ENCODE data around the gene EMP3.
A peak's percentile ranks its signal among the peaks of the same experiment; 100 is the strongest.
"Not testable (repeated sequence)": the region's sequence is repeated elsewhere in the genome, so short reads cannot be mapped to it uniquely, and the experiment has no call there.

The EMP3 gene

DNA sequence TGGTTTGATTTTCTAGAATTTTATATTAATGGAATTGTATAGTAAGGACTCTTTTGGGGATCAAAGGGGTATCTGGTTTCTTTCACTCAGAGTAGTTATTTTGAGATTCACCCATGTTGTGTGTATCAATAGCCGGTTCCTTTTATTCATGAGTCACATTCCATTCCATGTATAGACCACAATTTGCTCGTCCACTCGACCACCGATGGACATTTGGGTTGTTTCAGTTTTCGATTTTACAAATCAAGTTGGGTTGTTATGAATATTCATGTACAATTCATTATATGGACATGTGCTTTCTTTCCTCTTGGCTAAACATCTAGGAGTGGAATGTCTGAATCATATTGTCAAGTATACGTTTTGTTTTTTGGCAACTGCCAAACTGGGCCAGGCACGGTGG, 9.6 kb upstream of the EMP3 start:
- H3K4me1 ChIP-seq (ENCODE audit: low read length), result peaks cover 7% of the 10 kb centered on the region
- no peaks in the 10 kb centered on the region for H3K79me2 ChIP-seq (ENCODE audit: low read length)
- H3K9me3 ChIP-seq (ENCODE audit: insufficient read depth, low read length), result no peaks in the 10 kb centered on the region
- TF ChIP-seq, protein P1, sequence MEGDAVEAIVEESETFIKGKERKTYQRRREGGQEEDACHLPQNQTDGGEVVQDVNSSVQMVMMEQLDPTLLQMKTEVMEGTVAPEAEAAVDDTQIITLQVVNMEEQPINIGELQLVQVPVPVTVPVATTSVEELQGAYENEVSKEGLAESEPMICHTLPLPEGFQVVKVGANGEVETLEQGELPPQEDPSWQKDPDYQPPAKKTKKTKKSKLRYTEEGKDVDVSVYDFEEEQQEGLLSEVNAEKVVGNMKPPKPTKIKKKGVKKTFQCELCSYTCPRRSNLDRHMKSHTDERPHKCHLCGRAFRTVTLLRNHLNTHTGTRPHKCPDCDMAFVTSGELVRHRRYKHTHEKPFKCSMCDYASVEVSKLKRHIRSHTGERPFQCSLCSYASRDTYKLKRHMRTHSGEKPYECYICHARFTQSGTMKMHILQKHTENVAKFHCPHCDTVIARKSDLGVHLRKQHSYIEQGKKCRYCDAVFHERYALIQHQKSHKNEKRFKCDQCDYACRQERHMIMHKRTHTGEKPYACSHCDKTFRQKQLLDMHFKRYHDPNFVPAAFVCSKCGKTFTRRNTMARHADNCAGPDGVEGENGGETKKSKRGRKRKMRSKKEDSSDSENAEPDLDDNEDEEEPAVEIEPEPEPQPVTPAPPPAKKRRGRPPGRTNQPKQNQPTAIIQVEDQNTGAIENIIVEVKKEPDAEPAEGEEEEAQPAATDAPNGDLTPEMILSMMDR (IDR thresholded peaks at IDR 0.05; ENCODE audit: low read depth, low read length), result no peak
- no peak for TF ChIP-seq EZH2phosphoT487 (IDR thresholded peaks at IDR 0.05; ENCODE audit: low read depth)
- H2AFZ ChIP-seq (ENCODE audit: low read depth, low read length), result no peak overlapping the region
- H3K9ac ChIP-seq (ENCODE audit: low read length), result no peak overlapping the region
- 0 out of 2 replicates have a peak, but pooled peaks cover 2% of the 10 kb centered on the region for H3K27me3 ChIP-seq (ENCODE audit: low read depth, low read length)
- H4K20me1 ChIP-seq (ENCODE audit: insufficient read depth, low read length), result no peaks in the 10 kb centered on the region
- no peak overlapping the region for H3K27ac ChIP-seq (ENCODE audit: low read length)
- no peaks in the 10 kb centered on the region for H3K36me3 ChIP-seq (replicated peaks; ENCODE audit: low read depth, low read length)
- H3K4me3 ChIP-seq (ENCODE audit: low read length), result no peak overlapping the region
- no peak overlapping the region for H3K4me2 ChIP-seq (ENCODE audit: low read length)

- H3K9ac ChIP-seq (ENCODE audit: low read length); H2AFZ ChIP-seq (ENCODE audit: low read depth, low read length); H3K27me3 ChIP-seq (ENCODE audit: low read depth, low read length); H3K4me3 ChIP-seq (ENCODE audit: low read length); H3K4me2 ChIP-seq (ENCODE audit: low read length); H3K36me3 ChIP-seq (replicated peaks; ENCODE audit: low read depth, low read length); H4K20me1 ChIP-seq (ENCODE audit: insufficient read depth, low read length); H3K27ac ChIP-seq (ENCODE audit: low read length); H3K9me3 ChIP-seq (ENCODE audit: insufficient read depth, low read length); H3K79me2 ChIP-seq (ENCODE audit: low read length): not testable (repeated sequence)
- H3K4me1 ChIP-seq (ENCODE audit: low read length), result peaks cover 21% of the 10 kb centered on the region
These were observed 7.7 kb upstream of the EMP3 start for GRCh38 chr19:48317708-48317960.

DNA sequence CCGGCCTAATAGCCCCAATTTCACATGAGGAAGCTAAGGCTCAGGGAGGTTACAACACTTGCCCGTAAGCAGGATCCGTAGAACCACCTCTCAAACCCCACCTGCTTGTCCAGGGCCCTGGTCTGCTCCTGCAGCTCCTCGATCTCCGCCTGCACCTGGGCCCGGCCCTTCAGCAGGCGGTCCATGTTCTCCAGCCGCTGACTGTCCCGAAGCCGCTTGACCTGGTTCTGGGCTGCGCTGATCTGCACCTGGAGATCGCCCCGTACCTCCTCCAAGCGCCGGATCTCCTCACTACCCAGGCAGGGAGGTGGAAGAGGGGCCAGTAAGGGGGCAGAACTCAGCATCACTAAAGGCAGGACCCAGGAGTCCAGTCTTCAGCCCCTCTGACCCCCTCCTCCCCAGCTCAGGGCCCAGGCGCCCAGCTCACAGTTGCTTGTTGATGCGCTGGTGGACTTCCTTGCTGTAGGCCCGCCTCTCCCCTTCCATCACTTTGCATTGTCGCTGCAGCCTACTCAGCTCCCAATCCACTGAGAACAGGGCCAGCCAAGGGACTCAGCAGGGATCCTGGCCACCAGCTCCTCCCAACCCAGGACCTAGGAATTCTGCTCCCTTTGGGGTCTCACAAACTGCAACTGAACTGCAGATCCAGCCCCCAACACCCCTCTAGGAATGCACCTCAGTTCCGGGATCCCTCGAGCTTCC, 6.9 kb upstream of the EMP3 start:
- Histone ChIP-seq H3K36me3 (replicated peaks; ENCODE audit: low read depth, low read length) (no peaks in the 10 kb centered on the region), H3K27me3 (ENCODE audit: low read depth, low read length) (0 out of 2 replicates have a peak, but pooled peaks cover 2% of the 10 kb centered on the region), H3K4me2 (ENCODE audit: low read length) (no peak overlapping the region), H3K4me3 (ENCODE audit: low read length) (no peak overlapping the region), H3K27ac (ENCODE audit: low read length) (no peak overlapping the region), H2AFZ (ENCODE audit: low read depth, low read length) (no peak overlapping the region), H3K79me2 (ENCODE audit: low read length) (no peaks in the 10 kb centered on the region), H3K9ac (ENCODE audit: low read length) (no peak overlapping the region), H4K20me1 (ENCODE audit: insufficient read depth, low read length) (no peaks in the 10 kb centered on the region), H3K9me3 (ENCODE audit: insufficient read depth, low read length) (no peaks in the 10 kb centered on the region), H3K4me1 (ENCODE audit: low read length) (peaks cover 24% of the 10 kb centered on the region)
- TF ChIP-seq, protein P1 (IDR thresholded peaks at IDR 0.05; ENCODE audit: low read depth, low read length), result no peak

DNA sequence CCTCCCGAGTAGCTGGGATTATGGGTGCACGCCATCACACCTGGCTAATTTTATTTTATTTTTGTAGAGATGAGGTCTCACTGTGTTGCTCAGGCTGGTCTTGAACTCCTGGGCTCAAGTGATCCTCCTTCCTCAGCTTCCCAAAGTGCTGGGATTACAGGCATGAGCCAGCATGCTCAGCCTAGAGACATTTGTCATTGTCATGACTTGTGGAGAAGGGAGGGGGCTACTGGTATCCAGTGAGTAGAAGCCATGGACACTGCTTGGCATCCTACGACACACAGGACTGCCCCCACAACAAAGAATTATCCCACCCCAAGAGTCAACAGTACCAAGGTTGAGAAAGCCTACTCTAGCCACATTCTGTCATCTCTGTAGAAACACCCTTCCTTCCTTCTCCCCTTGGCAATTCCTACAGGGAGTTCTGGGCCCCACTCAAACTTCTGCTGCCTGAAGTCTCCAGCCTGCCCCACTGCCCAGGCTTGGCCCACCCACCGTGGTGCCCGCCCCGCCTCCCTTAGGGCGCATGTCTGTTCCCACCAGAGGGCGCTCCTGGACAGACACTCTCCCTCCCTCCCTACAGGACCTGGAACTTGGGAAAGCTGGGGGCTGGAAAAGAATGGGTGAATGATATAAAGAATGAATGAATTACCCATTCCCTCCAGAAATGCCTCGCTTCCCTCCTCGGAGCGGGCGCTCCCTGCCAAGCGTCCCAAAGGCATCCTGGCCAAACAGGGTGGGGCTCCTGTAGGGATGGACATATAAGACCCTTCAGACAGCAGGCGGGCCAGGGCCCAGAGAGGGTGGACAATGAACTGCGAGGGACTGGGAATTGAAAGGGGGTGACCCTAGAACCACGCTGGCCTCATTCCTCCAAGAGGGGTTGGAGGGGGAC, 5.5 kb upstream of the EMP3 start:
- Histone ChIP-seq H3K36me3 (replicated peaks; ENCODE audit: low read depth, low read length) (no peaks in the 10 kb centered on the region), H3K27ac (ENCODE audit: low read length) (no peak overlapping the region), H2AFZ (ENCODE audit: low read depth, low read length) (no peak overlapping the region), H3K9me3 (ENCODE audit: insufficient read depth, low read length) (no peaks in the 10 kb centered on the region), H4K20me1 (ENCODE audit: insufficient read depth, low read length) (no peaks in the 10 kb centered on the region), H3K27me3 (ENCODE audit: low read depth, low read length) (0 out of 2 replicates have a peak, but pooled peaks cover 2% of the 10 kb centered on the region), H3K4me2 (ENCODE audit: low read length) (peak overlapping the region; percentile 100), H3K4me1 (ENCODE audit: low read length) (peaks cover 26% of the 10 kb centered on the region), H3K9ac (ENCODE audit: low read length) (no peak overlapping the region; the same call in 1 of the 2 replicates), H3K4me3 (ENCODE audit: low read length) (0 out of 2 replicates have a peak overlapping the region, but pooled peaks have one; percentile 77), H3K79me2 (ENCODE audit: low read length) (no peaks in the 10 kb centered on the region)
- no peak for TF ChIP-seq EZH2phosphoT487 (IDR thresholded peaks at IDR 0.05; ENCODE audit: low read depth)
- TF ChIP-seq, protein P1 (IDR thresholded peaks at IDR 0.05; ENCODE audit: low read depth, low read length), result peak; percentile 98

Measured in OCI-LY3 (cell line).